GM13977 (cell line): ENCODE results near the gene FGGY.

ENCODE experiments used
- DNase-seq: peaks from one replicate; pipeline ENCODE4 v3.0.0; 2012; ENCODE audit warnings: low spot score
- in situ Hi-C: fragments of 300-500 bp; cut with MboI; formaldehyde crosslinking; loops from one replicate; pipeline ENCODE4 v1.12.0; 2022; ENCODE audit warnings: low sequenced_read_pairs, low pct_unique_long_range_greater_than_20kb, mixed read lengths, inconsistent platforms; ENCODE audit not compliant: unreplicated experiment
- TF ChIP-seq, protein P1 (sequence below): IDR thresholded peaks from 2 replicates; pipeline ENCODE4 v1.5.1; 2012; ENCODE audit warnings: mild to moderate bottlenecking, control low read depth; ENCODE audit not compliant: insufficient read depth; ENCODE audit errors: extremely low read depth, missing control alignments

FGGY gene

DNA sequence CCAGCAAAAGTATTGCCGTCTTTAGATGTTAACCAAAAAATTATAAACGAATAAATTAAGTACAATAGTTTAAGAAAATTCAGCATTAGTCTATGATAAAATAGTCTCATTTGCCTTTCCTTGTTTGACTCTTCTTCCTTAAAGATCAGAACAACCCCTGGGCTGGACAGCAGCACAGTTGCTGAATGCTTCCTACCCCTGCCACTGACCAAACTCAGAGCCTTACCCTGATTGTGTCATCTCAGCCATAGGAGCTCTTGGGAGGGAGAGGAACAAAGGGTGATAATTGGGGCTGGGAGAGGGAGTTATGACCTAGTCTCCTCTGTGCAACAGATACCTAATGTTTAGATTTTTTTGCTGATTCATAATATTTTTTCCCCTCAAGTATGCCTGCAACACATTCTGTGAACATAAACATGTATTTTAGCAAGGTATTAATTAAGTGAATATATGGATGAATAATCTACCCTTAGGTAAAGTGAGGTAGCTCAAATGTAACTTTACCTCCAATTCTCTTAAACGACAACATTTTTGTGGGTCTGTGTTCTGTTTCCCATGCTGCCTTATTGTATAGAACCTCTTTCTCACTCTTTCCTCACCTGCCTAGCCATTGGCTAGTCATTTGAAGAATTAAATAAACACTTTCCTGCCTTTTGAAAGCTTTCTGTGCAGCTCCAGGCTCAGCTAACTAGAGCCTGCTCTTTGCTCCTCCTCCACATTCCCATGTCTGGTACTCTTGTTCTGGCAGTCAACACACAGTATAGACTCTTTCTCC is 46.1 kb downstream of the FGGY start:
- in situ Hi-C loops: no loop called here
- TF ChIP-seq, protein P1, sequence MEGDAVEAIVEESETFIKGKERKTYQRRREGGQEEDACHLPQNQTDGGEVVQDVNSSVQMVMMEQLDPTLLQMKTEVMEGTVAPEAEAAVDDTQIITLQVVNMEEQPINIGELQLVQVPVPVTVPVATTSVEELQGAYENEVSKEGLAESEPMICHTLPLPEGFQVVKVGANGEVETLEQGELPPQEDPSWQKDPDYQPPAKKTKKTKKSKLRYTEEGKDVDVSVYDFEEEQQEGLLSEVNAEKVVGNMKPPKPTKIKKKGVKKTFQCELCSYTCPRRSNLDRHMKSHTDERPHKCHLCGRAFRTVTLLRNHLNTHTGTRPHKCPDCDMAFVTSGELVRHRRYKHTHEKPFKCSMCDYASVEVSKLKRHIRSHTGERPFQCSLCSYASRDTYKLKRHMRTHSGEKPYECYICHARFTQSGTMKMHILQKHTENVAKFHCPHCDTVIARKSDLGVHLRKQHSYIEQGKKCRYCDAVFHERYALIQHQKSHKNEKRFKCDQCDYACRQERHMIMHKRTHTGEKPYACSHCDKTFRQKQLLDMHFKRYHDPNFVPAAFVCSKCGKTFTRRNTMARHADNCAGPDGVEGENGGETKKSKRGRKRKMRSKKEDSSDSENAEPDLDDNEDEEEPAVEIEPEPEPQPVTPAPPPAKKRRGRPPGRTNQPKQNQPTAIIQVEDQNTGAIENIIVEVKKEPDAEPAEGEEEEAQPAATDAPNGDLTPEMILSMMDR: no peak
- no peak for DNase-seq

DNA sequence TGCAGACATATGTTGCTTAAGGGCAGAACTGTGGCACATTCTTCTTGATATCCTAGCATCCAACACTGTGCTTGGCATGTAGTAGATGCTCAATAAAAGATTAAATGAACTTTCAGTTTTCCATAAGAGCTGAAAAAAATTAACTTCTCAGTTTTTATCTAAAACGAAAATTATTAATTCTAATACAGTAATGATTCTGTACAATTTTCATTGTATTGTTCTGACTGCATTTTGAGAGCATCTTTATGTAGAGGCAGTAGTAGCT is 46.6 kb downstream of the FGGY start:
- no peak for DNase-seq
- in situ Hi-C loops: no loop called here
- TF ChIP-seq, protein P1: no peak

DNA sequence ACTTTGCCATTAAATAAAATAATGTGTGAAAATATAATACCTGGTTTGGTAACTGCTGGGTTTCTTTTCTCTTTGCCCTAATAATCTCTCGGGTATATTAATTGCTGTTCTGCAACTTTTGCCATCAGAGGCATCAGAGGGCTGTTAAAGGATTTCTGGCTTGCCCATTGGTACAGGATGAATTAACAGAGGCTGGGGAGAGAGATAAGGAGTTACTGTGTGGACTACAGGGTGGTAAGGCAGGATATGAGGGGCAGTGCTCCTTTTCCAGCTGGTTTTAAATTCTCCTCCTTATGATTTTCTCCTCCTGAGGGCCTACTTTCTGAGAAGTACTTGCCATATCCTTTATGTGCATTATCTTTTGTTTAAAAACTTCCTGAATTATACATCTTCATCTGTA is 48.3 kb downstream of the FGGY start:
- no peak for DNase-seq
- TF ChIP-seq, protein P1: no peak

DNA sequence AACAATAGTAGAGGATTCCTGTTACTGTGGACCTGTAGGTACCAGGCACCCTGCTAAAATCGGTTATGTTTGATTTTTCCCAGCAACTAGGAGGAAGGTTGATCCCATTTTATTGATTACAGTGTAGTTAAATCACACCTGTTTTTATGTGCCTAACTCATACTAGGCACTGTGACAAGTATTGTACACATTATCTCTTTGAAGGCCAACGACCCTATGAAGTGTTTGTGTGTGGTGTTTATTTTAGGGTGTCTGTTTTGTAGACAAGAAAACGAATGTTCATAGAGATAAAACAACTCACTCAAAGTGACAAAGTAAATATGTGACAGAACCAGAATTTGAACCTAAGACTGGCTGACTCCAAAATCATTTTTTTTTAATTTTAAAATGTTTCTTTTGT is 49.5 kb downstream of the FGGY start:
- in situ Hi-C loops: no loop called here
- TF ChIP-seq, protein P1: no peak
- no peak for DNase-seq

More for the DNA sequence above, 48.3 kb downstream of the FGGY start:
- in situ Hi-C loops: no loop called here

DNA sequence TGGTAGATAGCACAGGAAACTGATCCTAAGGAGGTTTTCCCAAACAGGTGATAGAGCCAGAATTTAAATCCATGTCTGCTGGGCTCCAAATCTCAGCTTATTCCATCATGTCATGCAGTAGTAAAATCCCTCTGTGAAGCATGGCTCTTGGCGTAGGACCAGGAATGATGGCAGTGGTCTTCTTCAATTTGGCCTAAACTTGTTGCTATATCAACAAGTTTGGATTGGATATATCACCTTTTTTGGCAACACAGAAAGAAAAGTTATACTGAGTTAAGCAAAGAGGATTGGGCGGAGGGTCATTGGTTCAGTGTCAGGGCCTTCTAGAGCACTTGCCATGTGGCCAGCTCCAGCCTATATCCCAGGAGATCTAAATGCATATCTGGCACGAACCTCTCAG is 52.2 kb downstream of the FGGY start:
- TF ChIP-seq, protein P1: no peak
- no peak for DNase-seq
- in situ Hi-C loops: no loop called here

DNA sequence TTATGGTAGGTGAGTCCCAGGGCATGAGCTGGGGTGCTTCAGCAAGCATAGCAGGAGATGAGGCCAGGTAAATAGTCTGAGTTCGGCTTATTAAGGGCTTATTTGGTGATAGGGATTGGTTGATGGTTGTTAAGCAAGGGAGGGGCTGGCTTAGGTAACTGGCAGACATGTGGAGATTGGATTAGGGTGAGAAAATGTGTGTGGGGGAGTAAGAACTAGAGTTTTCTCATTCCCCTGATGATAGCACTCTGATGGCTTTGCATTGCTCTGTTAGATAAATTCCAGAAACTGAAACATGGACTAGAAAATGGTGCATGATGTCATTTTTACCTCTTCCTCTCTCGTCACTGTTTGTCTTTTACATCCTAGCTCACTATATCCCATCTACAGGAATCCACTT is 53.6 kb downstream of the FGGY start:
- in situ Hi-C loops: no loop called here
- DNase-seq: no peak
- TF ChIP-seq, protein P1: no peak
